Neuronal stem cell (in vitro differentiated cells): Measurements from ENCODE around the gene OR10G8.

Experiments used
- DNase-seq: peaks from one replicate; pipeline ENCODE4 v3.0.0-alpha.2; 2013; ENCODE audit warnings: low spot score
- H2AFZ ChIP-seq: one replicate; pipeline ENCODE4 v1.6.1; 2013; ENCODE audit warnings: mild to moderate bottlenecking, low read length, inconsistent platforms
- H2AK5ac ChIP-seq: 2 replicates; pipeline ENCODE4 v1.6.1; 2013; ENCODE audit warnings: low read depth, mild to moderate bottlenecking, inconsistent platforms, low read length, moderate library complexity, mixed read lengths
- H2BK120ac ChIP-seq: 2 replicates; pipeline ENCODE4 v1.6.1; 2013; ENCODE audit warnings: low read depth, mild to moderate bottlenecking, inconsistent platforms, low read length, moderate library complexity, mixed read lengths
- H2BK12ac ChIP-seq: one replicate; pipeline ENCODE4 v1.6.1; 2013; ENCODE audit warnings: low read length, inconsistent platforms
- H2BK15ac ChIP-seq: 2 replicates; pipeline ENCODE4 v1.6.1; 2013; ENCODE audit warnings: mild to moderate bottlenecking, low read length, inconsistent platforms, mixed read lengths
- H2BK5ac ChIP-seq: one replicate; pipeline ENCODE4 v1.6.1; 2013; ENCODE audit warnings: inconsistent platforms, mild to moderate bottlenecking, low read length, moderate library complexity
- H3K14ac ChIP-seq: one replicate; pipeline ENCODE4 v1.6.1; 2013; ENCODE audit warnings: low read length, inconsistent platforms
- H3K18ac ChIP-seq: 2 replicates; pipeline ENCODE4 v1.6.1; 2013; ENCODE audit warnings: low read length, inconsistent platforms
- H3K23ac ChIP-seq: 2 replicates; pipeline ENCODE4 v1.6.1; 2013; ENCODE audit warnings: low read depth, mild to moderate bottlenecking, mixed read lengths, low read length, inconsistent platforms; ENCODE audit not compliant: poor library complexity
- H3K27ac ChIP-seq: replicated peaks from 3 replicates; pipeline ENCODE4 v1.5.1; 2013; ENCODE audit warnings: low read length, inconsistent platforms
- H3K27me3 ChIP-seq, 3 experiments: 2 replicates each; pipeline ENCODE4 v1.6.1; 2013; ENCODE audit warnings: low read length in 3 of 3, mild to moderate bottlenecking in 2 of 3, inconsistent platforms in 1 of 3, low read depth in 1 of 3, mixed read lengths in 1 of 3, moderate library complexity in 1 of 3; ENCODE audit not compliant: control insufficient read depth in 3 of 3, insufficient read depth in 3 of 3
- H3K36me3 ChIP-seq, 2 donors: replicated peaks in 1 of 2; 2 replicates each; pipeline ENCODE4 v1.6.1; 2013; ENCODE audit warnings: low read length in 2 of 2; ENCODE audit not compliant: control insufficient read depth in 2 of 2, insufficient read depth in 2 of 2
- H3K4ac ChIP-seq: 2 replicates; pipeline ENCODE4 v1.6.1; 2013; ENCODE audit warnings: inconsistent platforms, mild to moderate bottlenecking, low read length, moderate library complexity
- H3K4me1 ChIP-seq, 2 donors: 1 replicate in 1 of 2; 2 replicates in 1 of 2; pipeline ENCODE4 v1.6.1; 2013; ENCODE audit warnings: low read length in 2 of 2, low read depth in 1 of 2; ENCODE audit not compliant: control insufficient read depth in 2 of 2, insufficient read depth in 1 of 2
- H3K4me2 ChIP-seq: one replicate; pipeline ENCODE4 v1.6.1; 2013; ENCODE audit warnings: mild to moderate bottlenecking, low read length, inconsistent platforms; ENCODE audit not compliant: insufficient read depth, poor library complexity, severe bottlenecking
- H3K4me3 ChIP-seq, 2 donors: 2 replicates each; pipeline ENCODE4 v1.5.1; 2013; ENCODE audit warnings: low read length in 2 of 2, mild to moderate bottlenecking in 2 of 2, inconsistent platforms in 1 of 2, moderate library complexity in 1 of 2
- H3K79me1 ChIP-seq: one replicate; pipeline ENCODE4 v1.6.1; 2013; ENCODE audit warnings: low read depth, mild to moderate bottlenecking, inconsistent platforms, low read length, moderate library complexity
- H3K9ac ChIP-seq: one replicate; pipeline ENCODE4 v1.6.1; 2013; ENCODE audit warnings: mild to moderate bottlenecking, low read depth, low read length, inconsistent platforms; ENCODE audit not compliant: poor library complexity
- H3K9me3 ChIP-seq, 2 donors: replicated peaks in 1 of 2; 2 replicates each; pipeline versions ENCODE3 to v1.6.1; 2013; ENCODE audit warnings: low read length in 2 of 2, mild to moderate bottlenecking in 2 of 2, inconsistent platforms in 1 of 2, low read depth in 1 of 2, mixed read lengths in 1 of 2, moderate library complexity in 1 of 2; ENCODE audit not compliant: control insufficient read depth in 2 of 2, insufficient read depth in 1 of 2
- H4K8ac ChIP-seq: one replicate; pipeline ENCODE4 v1.6.1; 2013; ENCODE audit warnings: low read depth, mild to moderate bottlenecking, inconsistent platforms, low read length, moderate library complexity
- H4K91ac ChIP-seq: one replicate; pipeline ENCODE4 v1.6.1; 2013; ENCODE audit warnings: low read length, low read depth, mild to moderate bottlenecking, inconsistent platforms; ENCODE audit not compliant: poor library complexity
- WGBS, 2 donors: extraction: QIAGEN DNeasy Blood & Tissue Kit; methylation state at CpG; one replicate each; pipeline ENCODE4 v1.1.7; 2013; ENCODE audit warnings: missing lambda C conversion rate in 2 of 2, mixed read lengths in 1 of 2; ENCODE audit not compliant: insufficient read length in 2 of 2, insufficient replicate concordance in 1 of 2; ENCODE audit errors: extremely low coverage in 2 of 2; 5-methylcytosine and 5-hydroxymethylcytosine counted together

OR10G8 gene

DNA sequence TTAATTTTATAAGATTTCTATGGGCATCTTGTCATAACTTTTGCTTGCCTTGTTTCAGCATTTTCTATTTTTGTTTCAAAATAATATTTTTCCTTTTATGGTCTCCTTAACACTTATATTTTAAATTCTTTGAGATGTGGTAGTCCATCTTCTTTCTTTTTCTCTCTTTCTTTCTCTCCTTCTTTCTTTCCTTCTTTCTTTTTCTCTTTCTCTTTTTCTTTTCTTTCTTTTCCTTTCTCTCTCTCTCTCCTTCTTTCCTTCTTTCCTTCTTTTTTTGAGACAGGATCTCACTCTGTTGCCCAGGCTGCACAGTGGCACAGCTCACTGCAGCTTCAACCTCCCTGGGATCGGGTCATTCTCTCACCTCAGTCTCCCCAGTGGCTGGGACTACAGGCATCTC, 50.7 kb downstream of the OR10G8 start:
- no peaks in the 10 kb centered on the region for H3K4me1 ChIP-seq
- H3K9me3 ChIP-seq: no peaks in the 10 kb centered on the region
- H2BK12ac ChIP-seq: no peak overlapping the region
- no CpG with 5 or more reads among the region's 1 CpG for WGBS, 2 donors
- H3K14ac ChIP-seq: no peak overlapping the region
- no peak overlapping the region for H3K27ac ChIP-seq
- H2AK5ac ChIP-seq: no peak overlapping the region
- no peak overlapping the region for H3K18ac ChIP-seq
- peaks cover 0 to 11% (median 0%) of the 10 kb centered on the region in 3 experiments for H3K27me3 ChIP-seq
- H2BK120ac ChIP-seq: no peak overlapping the region
- H4K91ac ChIP-seq: no peak overlapping the region
- no peaks in the 10 kb centered on the region for H3K79me1 ChIP-seq
- no peak overlapping the region for H3K23ac ChIP-seq
- H3K4me3 ChIP-seq: no peak overlapping the region
- no peak for DNase-seq
- H2AFZ ChIP-seq: no peak overlapping the region
- no peak overlapping the region for H3K9ac ChIP-seq
- H3K36me3 ChIP-seq: no peaks in the 10 kb centered on the region
- no peak overlapping the region for H3K4me2 ChIP-seq
- no peak overlapping the region for H4K8ac ChIP-seq
- H2BK15ac ChIP-seq: no peak overlapping the region
- H3K4ac ChIP-seq: no peak overlapping the region
- H2BK5ac ChIP-seq: no peak overlapping the region

DNA sequence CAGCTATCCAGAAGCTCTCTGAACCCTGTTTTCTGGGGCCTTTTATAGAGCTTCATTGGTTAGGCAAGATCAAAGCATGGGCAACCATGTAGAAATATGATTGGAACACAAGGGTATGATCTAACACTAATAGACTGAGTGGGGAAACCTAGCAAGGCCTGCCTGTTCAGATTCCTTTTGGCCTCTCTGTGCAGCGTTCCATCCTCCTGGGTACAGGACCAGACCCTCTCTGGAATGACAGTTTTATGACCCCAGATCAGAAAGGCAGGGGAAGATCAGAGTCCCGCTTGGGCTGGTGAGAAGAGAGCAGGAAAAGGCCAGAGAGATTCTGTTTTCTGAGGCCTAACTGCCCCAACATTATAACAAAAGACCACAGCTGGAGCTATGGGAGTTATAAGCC, 52.0 kb downstream of the OR10G8 start:
- Histone ChIP-seq H3K36me3 (no peaks in the 10 kb centered on the region), H3K18ac (no peak overlapping the region), H3K4me3 (no peak overlapping the region), H2AK5ac (no peak overlapping the region), H4K91ac (no peak overlapping the region), H2BK12ac (no peak overlapping the region), H3K23ac (no peak overlapping the region), H3K14ac (no peak overlapping the region), H3K79me1 (no peaks in the 10 kb centered on the region), H3K4me1 (no peaks in the 10 kb centered on the region), H2BK5ac (no peak overlapping the region), H2BK120ac (no peak overlapping the region), H3K27me3 (peaks cover 0 to 13% (median 0%) of the 10 kb centered on the region in 3 experiments), H3K27ac (no peak overlapping the region), H3K9me3 (no peaks in the 10 kb centered on the region), H3K4me2 (no peak overlapping the region), H3K4ac (no peak overlapping the region), H4K8ac (no peak overlapping the region), H2AFZ (no peak overlapping the region), H2BK15ac (no peak overlapping the region), H3K9ac (no peak overlapping the region)
- no peak for DNase-seq
- WGBS, 2 donors: no CpG with 5 or more reads among the region's 2 CpGs

DNA sequence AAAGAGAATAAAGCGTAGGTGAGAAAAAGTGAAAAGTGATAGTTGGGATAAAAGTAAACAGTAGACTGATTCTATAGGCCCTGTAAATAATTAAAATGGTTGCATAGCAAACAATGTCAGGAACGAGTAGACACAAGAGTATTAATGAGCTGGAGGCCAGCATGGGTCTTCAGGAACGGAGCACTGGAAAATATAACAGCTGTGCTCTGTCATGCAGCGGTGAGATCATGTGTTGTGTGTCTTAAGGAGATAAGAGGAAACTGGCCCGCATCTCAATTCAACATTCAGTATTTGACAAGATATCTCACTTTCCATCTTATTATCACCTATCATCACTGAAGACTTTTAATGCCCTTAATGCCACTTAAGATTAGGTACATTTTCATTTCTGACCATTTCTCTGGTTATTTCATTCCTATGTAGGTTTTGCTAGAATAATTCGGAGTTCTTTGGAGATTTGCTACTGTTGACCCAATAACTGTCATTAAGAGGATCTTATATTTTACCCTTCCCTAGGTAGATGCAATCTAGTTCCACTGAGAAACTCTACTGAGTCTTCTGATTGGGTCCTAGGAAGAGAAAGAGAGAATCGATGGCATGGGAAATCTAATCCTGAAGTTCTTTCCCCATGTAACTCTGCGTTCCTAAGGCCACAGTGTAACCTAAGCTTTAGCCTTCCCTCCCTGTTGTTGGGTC, 53.2 kb downstream of the OR10G8 start:
- no peak overlapping the region for H3K27ac ChIP-seq
- no peak overlapping the region for H3K4ac ChIP-seq
- H2BK15ac ChIP-seq: no peak overlapping the region
- no peak overlapping the region for H3K4me3 ChIP-seq
- H2BK120ac ChIP-seq: no peak overlapping the region
- no CpG with 5 or more reads among the region's 8 CpGs for WGBS, 2 donors
- H2BK5ac ChIP-seq: no peak overlapping the region
- peaks cover 0 to 16% (median 0%) of the 10 kb centered on the region in 3 experiments for H3K27me3 ChIP-seq
- H3K36me3 ChIP-seq: no peaks in the 10 kb centered on the region
- H3K4me1 ChIP-seq: no peaks in the 10 kb centered on the region
- H3K14ac ChIP-seq: no peak overlapping the region
- no peak overlapping the region for H4K8ac ChIP-seq
- no peak overlapping the region for H3K18ac ChIP-seq
- no peak overlapping the region for H2AFZ ChIP-seq
- no peak overlapping the region for H2BK12ac ChIP-seq
- no peak overlapping the region for H2AK5ac ChIP-seq
- H3K4me2 ChIP-seq: no peak overlapping the region
- H3K9me3 ChIP-seq: no peaks in the 10 kb centered on the region
- H4K91ac ChIP-seq: no peak overlapping the region
- DNase-seq: no peak
- no peaks in the 10 kb centered on the region for H3K79me1 ChIP-seq
- no peak overlapping the region for H3K9ac ChIP-seq
- no peak overlapping the region for H3K23ac ChIP-seq
